NCI-H524 treated with DMSO at 0.1 percent for 48 hours (cell line): ENCODE measurements around the gene NAA25.
"Not testable (repeated sequence)": the region's sequence is repeated elsewhere in the genome, so short reads cannot be mapped to it uniquely, and the experiment has no call there.

ENCODE experiments used
- DNase-seq: peaks from one replicate; lab custom pipeline; 2025; lab: John Stamatoyannopoulos, UW

NAA25 gene

GRCh38 chr12:112116232-112117060 is 7.9 kb upstream of the NAA25 start:
- DNase-seq, result peak; percentile 62

GRCh38 chr12:112115259-112116045 is 6.9 kb upstream of the NAA25 start:
- no peak for DNase-seq

GRCh38 chr12:112112409-112113133 is 4.0 kb upstream of the NAA25 start:
- no peak for DNase-seq

GRCh38 chr12:112111931-112112330 is 3.3 kb upstream of the NAA25 start:
- DNase-seq, result no peak

GRCh38 chr12:112110787-112111662 is 2.4 kb upstream of the NAA25 start:
- not testable (repeated sequence) for DNase-seq

- DNase-seq, result no peak
These were observed 1.0 kb downstream of the NAA25 start for GRCh38 chr12:112107306-112108201.

GRCh38 chr12:112105891-112106290 is 2.7 kb downstream of the NAA25 start:
- no peak for DNase-seq

- DNase-seq, result no peak
These were observed 4.7 kb downstream of the NAA25 start for GRCh38 chr12:112103758-112104503.

- not testable (repeated sequence) for DNase-seq
These were observed 5.8 kb downstream of the NAA25 start for GRCh38 chr12:112102746-112103145.

GRCh38 chr12:112102127-112102526 is 6.5 kb downstream of the NAA25 start:
- DNase-seq, result no peak

GRCh38 chr12:112100500-112100899 is 8.1 kb downstream of the NAA25 start:
- DNase-seq, result not testable (repeated sequence)

- DNase-seq, result no peak
These were observed 10.9 kb downstream of the NAA25 start for GRCh38 chr12:112097641-112098040.

- no peak for DNase-seq
These were observed 11.9 kb downstream of the NAA25 start for GRCh38 chr12:112096667-112097066.

- DNase-seq, result no peak
These were observed 12.5 kb downstream of the NAA25 start for GRCh38 chr12:112096070-112096469.

GRCh38 chr12:112091563-112091962 is 17.0 kb downstream of the NAA25 start:
- DNase-seq, result no peak

GRCh38 chr12:112087851-112088250 is 20.7 kb downstream of the NAA25 start:
- DNase-seq, result no peak

- no peak for DNase-seq
These were observed 21.3 kb downstream of the NAA25 start for GRCh38 chr12:112087055-112087850.

GRCh38 chr12:112066566-112066965 is 42.0 kb downstream of the NAA25 start:
- no peak for DNase-seq

- no peak for DNase-seq
These were observed 45.3 kb downstream of the NAA25 start for GRCh38 chr12:112063273-112063672.
